ELF-1 (cell line): ENCODE results near the gene EML3.
"Not testable (repeated sequence)": the region's sequence is repeated elsewhere in the genome, so short reads cannot be mapped to it uniquely, and the experiment has no call there.

ENCODE experiments used
- DNase-seq: peaks from one replicate; pipeline ENCODE4 v3.0.0-alpha.2; 2016; ENCODE audit warnings: low read depth, low spot score

EML3 gene

DNA sequence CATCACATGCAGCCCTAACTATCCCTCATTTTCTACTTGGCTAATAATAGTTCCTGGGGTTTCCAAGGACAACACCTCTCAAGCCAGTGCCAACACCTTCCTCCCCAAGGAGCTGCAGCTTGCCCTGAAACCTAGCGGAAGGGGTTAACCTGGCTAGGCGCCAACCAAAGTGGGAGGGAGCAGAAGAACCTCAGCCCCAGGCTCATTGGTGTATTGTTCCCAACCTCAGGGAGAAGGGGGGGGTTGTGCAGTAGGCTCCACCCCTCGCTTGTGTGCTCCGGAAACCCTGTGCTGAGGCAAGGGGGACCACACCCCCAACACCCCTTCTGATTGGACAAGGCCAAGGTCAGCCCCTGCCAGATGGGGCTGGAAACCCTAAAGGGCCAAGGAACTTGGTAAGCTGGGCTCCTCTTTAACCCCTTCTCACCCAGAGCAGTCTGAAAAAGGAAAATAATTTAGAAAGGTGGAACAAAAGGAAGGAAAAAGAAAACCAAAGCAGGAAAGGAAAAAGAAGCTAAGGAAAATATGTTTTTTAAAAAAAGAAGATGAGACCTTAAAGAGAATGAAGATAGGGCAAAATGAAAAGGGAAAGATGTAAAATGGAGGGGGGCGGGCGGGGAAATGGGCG lies 13.4 kb downstream of the EML3 start:
- peak; percentile 98 for DNase-seq

DNA sequence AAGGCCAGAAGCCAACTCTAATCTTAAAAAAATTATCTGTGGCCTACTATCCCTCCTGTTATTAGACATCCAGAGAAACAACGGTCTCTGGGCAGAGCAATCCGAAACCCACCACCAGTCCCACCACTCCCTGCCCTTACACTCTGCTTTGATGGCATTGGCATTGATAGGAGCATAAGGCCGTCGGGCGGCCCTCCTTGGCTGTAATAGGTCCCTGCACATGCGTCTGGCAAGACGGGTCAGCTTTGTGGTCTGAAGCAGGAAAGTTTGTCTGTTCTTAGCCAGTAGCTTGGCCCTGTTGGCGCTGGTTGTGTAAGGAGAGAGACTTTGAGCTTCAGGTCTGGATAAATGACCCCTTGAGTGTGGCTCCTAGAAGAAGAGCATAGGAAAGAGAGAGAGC lies 17.5 kb downstream of the EML3 start:
- no peak for DNase-seq

DNA sequence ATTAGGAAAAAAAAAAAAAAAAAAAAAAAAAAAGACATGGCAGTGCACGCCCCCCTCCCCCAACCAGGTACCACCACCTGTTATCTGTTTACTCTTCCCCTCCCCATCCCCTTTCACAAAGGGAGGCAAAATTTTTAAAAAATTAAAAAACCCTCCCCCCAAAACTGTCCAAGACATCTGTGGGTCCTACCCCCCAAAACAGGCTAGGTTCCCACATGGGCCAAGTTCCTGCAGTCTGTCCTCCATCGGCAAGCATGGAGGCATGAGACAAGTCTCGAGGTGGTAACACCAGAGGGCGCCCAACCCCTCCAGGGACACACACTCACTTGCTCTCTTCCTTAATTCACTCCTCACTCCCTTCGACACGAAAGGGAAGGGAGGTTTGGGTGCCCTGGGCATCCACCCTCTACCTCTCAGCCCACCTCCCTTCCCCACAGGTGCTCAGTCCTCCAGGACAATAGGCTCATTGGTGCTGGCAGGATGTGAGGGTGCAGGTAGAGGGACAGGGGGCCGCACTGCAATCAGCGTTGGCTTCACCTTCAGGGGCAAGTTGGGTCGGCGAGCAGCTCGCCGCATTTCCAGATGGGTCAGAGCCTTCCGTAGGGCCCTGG lies 19.0 kb downstream of the EML3 start:
- DNase-seq, result peak; percentile 87

GRCh38 chr11:62592989-62593421 lies 19.6 kb downstream of the EML3 start:
- DNase-seq, result no peak

DNA sequence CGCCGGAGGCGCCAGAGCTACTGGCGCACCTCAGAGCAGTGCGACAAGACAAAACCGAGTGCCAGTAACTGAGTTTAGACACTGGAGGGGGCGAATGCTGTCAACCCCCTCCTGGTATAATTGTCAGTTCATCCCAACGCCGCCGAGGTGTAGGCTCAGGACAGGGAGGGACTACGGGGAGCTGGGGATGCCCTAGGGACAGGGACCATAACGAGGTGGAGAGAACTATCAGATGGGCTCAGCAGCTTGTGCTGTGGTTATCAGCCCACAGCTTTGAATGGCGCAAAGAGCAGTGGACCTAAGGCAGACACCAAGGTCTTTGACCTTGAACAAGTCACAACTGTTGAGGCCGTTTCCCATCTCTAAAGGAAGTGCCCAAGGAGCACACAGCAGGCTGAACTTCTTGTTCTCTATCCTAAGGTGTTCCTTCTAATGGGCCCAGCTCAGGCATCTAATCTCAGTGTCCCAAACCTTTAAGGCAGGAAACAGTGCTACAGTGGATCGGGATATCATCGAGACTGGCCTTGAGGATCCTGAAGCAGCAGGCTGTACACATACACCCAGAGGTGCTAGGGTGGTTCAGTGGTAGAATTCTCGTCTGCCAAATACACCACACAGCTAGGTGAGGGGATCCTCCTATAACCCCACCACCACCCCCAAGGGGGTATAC lies 20.3 kb downstream of the EML3 start:
- no peak for DNase-seq

DNA sequence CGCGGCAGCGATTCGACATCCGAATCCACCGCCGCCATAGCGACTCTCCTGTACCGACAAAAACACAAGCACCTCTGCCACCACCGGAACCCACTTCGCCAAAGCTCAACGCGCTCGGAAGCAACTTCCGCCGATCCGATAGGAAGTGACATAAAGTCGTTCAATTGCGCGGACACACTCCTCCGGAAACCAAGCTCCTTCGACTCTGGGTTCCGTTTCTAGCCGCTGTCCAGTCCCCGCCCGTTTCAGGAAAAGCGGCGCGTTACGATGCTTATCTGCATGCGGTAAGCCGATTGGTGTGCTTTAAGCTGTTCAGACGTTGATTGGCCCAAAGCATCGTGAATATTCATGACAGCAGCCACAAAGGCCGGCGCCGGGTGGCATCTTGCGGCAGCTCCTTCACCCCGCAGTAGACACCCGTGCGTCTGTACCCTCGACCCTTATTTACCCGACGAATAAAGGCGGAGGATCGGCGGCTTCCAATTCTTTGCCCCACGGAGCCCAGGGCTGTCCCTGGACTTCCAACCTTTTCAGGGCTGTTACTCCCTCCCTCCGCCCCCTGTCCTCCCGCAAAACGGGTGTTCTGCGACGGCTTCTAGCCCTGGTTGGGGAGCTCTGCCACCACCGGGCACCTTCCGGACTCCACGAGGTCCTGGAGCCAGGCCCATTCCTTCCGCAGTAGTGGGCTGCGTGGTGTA lies 21.0 kb downstream of the EML3 start, which contains the start of gene TUT1:
Gene TUT1 (minus strand): TSS at position 76 of the 698 bp plus-strand sequence. CDS start 38 bp downstream, at position 38.
- DNase-seq, result peak; percentile 100

- no peak for DNase-seq
These were observed 23.5 kb downstream of the EML3 start for GRCh38 chr11:62588966-62589637.

- DNase-seq, result not testable (repeated sequence)
These were observed 27.2 kb downstream of the EML3 start for GRCh38 chr11:62585356-62585755.

DNA sequence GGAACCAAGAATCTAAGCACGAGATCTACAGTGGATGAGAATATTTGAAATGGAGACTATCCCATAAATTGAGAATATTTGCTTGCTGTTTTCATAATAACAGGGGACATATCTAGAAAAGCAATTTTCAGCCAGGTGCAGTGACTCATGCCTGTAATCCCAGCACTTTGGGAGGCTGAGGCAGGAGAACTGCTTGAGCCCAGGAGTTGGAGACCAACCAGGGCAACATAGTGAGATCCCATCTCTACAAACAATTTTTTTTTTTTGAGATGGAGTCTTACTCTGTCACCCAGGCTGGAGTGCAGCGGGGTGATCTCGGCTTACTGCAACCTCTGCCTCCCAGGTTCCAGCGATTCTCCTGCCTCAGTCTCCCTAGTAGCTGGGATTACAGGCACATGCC lies 30.8 kb downstream of the EML3 start:
- DNase-seq, result not testable (repeated sequence)

GRCh38 chr11:62580959-62581715 lies 31.4 kb downstream of the EML3 start:
- DNase-seq, result no peak

- DNase-seq, result no peak
These were observed 33.3 kb downstream of the EML3 start for GRCh38 chr11:62579252-62579651.

- DNase-seq, result no peak
These were observed 34.0 kb downstream of the EML3 start for GRCh38 chr11:62578541-62578940.

DNA sequence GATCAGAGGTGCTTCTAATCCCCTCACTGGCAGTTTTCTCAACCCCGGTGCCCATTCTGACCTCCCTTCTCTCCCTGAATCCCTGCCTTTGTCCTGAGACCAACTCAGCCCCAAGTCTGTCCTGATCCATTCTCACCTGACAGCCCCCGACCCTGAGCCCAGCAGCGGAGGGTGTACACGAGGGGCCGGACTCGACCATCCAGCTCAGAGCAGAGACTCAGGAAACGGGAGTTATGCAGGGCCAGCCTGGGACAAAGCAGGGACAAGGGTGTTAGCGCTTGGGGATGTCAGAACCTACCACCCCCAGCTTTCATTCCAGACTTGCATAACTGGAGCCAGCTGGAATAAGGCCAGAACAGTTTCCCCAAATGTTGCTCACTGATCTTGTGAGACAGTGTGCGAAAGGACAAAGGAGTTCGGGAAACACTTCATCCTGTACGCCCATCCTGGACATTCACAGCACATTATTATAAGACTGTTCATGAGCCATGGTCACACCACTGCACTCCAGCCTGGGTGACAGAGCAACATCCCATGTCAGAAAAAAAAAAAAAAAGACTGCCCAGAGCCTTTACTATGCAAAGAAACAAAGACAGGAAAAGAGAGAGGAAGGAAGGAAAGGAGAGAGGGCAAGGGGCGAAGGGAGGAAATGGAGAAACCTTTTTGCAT lies 35.4 kb downstream of the EML3 start:
- no peak for DNase-seq

DNA sequence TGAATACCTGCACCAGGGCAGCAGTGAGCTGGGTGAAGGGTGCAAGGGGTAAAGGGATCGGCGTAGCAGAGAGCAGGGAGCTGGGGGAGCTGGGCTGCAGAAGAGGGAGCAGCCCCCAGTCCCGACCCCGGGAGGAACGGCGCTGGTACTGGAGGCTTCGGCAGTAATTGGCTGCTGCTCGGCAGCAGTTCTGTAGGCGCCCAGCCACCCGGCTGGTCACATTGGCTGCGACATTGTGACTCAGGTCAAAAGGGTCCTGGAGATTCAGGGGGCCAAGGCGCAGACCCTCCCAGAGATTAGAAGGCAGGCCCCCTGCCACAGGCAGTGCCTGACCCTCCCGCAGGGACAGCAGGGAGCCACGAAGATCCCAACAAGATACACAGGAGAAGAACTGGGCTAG lies 36.7 kb downstream of the EML3 start:
- no peak for DNase-seq

DNA sequence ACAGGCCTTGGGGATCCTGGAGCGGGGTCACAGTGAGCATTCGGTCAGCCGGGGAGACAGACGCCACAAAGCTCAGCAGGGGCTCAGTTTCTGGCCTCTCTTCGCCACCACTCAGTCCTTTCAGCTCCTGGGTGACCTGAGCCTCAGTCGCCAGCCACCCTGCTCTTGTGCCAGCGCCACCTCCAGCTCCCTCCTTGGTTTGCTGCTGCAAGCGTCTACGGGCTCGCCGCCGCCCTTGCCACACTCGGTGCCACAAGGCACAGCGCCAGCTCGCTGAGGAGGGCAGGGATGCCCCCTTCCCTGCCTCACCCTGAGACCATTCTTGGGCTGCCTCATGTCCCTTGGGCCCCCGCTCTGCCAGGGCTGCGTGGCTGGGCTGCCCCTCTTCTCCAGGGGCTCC lies 37.4 kb downstream of the EML3 start:
- no peak for DNase-seq

DNA sequence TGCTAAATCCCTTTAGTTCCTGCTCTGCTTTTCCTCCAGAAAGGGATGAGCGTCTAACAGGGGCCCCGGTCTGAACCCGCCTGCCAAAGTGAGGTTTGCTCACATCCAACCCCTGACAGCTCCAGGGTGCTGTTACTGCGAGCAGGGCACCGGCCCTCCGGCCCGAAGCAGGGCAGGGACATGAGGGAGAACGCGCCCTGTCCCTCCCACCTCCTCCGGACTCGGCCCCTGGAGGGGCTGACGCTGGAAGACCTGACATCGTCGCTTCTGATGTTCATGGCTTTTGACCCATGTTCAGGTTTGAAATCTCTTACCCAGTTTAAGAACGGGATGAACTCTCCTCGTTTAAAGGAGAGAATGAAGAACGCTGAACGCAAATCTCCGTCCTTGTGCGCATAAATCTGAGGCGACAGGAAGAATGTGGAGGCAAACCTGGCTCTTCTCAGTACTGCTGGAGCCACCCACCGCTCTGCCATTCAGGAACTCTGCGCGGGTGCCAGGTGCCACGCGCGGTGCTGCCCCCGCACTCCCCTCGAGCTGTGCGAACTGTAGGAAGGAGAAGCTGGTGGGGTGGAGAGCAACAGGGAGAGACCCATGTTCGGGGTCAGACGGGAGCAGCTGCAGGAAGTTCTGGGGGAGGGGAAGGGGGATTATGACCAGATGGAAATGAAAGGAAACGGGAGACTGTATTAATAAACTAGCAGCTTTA lies 38.1 kb downstream of the EML3 start:
- DNase-seq, result no peak

GRCh38 chr11:62573592-62574362 lies 38.8 kb downstream of the EML3 start, which contains the start of gene EEF1G:
Gene EEF1G (minus strand): TSS chr11:62573891. CDS start chr11:62573842, 49 bp downstream.
- DNase-seq, result peak; percentile 100

- DNase-seq, result peak; percentile 38
These were observed 39.5 kb downstream of the EML3 start for GRCh38 chr11:62573006-62573591.

- no peak for DNase-seq
These were observed 40.1 kb downstream of the EML3 start for GRCh38 chr11:62572431-62572830.
